Measurements from ENCODE around the gene TLK1. TPM values are rescaled to one million over a fixed set of nuclear protein-coding genes. Genes with fewer than 3 reads are reported as not detected.

The TLK1 gene
- total RNA-seq, 1 donor from 2014 or later, result 101 TPM

DNA sequence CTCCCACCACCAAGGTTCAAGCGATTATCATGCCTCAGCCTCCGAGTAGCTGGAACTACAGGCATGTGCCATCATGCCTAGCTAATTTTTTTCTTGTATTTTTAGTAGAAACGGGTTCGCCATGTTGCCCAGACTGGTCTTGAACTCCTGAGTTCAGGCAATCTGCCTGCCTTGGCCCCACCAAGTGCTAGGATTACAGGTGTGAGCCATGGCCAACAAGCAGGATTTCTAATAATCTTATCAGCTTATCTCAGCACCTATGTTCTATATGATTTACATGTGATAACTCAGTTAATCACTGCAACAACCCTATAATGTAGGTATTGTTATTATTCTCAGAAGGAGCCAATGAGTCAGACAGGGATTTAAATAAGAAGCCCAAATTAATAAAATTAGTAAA, 151.3 kb downstream of the TLK1 start:
- intact Hi-C loops (cut with micrococcal nuclease), result no loop called here

- intact Hi-C loops (cut with micrococcal nuclease), result no loop called here
Observed at GRCh38 chr2:171008550-171009205, 152.0 kb downstream of the TLK1 start.

- intact Hi-C loops (cut with micrococcal nuclease), result no loop called here
Observed at GRCh38 chr2:171004833-171005232, 155.9 kb downstream of the TLK1 start.

DNA sequence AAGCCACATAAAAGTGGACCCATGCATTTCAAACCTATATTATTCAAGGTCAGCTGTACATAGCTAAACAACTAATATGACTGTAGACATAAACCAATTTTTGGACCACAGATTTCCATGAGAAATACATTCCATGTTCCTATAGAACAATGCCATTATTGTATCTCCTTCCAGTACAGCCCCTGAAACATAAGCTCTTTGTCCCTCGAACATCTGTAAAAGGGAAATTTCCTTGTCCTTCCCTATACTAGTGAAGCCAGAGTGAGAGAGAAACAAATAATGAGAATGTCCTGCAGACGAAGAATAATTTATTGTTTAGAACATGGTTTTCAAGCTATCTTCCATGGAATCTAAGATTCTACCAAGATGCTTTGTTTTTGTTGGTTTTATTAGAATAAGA, 156.3 kb downstream of the TLK1 start:
- intact Hi-C loops (cut with micrococcal nuclease), result no loop called here

GRCh38 chr2:170999654-171000053, 161.0 kb downstream of the TLK1 start:
- intact Hi-C loops (cut with micrococcal nuclease), result no loop called here

GRCh38 chr2:170997893-170998597, 162.6 kb downstream of the TLK1 start:
- intact Hi-C loops (cut with micrococcal nuclease), result no loop called here

DNA sequence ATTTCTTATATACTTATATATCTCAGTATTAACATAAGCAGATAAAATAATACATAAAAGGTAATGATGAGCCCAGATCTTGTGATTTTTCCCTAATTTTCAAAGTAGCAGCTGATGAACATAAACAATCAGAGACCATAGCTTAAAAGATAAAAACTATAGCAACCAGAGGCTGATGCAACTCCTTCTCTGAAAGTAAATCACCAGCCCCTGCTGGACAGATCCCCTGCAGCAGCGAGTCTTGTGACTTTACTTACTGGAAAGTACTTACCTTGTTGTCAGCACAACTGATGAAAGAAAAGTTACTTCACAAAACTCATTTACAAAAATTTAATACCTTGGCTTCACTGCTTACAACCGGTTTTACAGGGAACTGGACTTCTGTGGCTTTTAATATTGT, 164.4 kb downstream of the TLK1 start:
- intact Hi-C loops (cut with micrococcal nuclease), result no loop called here

- intact Hi-C loops (cut with micrococcal nuclease), result no loop called here
Observed at GRCh38 chr2:170991398-170992182, 169.1 kb downstream of the TLK1 start.

DNA sequence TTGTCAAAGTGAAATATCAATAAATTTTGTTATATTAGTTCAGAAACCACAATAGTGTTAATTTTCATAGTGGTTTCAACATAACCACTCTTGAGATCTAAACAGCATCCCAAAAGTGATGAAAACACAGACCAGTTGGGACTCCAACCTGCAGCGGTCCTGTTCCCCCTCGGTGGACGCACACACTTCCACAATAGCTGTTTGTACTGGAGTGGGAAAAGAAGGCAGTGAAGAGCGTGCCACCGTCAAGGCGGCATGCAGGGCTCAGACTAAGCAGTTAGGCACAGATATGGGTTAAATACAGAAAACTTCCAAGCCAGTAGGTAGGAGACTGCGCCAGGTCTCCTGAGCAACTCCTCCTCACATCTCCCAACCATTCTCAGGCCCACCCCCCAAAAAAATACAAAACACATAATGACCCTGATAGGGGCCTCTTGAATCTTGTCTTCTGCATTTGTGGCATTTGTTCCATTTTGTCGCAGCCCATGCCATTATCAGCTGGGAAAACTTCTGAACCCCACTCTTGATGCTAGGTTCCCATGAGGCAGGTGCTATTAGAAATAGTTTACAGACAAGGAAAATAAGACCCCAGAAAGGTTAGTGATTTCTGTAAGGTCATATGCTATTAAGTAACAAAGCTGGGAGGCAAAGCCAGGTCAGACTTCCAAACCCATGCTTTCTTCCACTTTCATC, 174.0 kb downstream of the TLK1 start:
- intact Hi-C loops (cut with micrococcal nuclease), result no loop called here

GRCh38 chr2:170985407-170985806, 175.3 kb downstream of the TLK1 start:
- intact Hi-C loops (cut with micrococcal nuclease), result no loop called here

DNA sequence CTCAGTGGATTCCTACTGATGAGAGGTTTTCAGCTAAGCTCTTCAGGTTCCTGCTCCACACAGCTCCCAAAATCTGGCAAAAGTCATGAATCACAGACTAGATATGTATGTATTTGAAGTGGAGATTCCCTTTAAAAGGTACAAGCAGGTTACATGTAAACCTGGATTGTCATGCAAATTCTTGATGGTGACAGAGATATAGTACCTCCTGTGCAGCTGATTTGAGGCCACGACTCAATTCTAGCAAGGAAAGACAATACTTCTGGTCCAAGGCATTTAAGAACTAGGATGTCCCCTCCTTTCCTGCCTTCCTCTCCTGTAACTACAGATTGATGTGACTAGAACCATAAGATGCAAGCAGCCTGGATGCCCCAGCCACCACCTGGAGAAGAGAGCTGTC, 176.6 kb downstream of the TLK1 start:
- intact Hi-C loops (cut with micrococcal nuclease), result no loop called here

DNA sequence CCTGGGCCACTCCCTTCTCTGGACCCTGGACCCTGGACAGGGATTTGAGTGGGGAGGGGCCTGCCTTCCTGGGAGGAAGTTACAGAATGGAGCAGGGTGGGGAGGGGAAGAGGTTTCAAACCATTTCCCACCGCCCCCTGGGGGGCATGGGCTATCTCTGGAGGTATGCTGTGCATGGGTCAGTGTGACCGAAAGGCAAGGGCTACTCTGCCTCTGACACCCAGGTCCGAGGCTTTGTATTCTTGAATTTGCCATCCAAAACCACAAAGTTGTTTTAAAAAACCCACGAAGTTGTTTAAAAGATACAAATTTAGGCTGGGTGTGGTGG, 184.8 kb downstream of the TLK1 start:
- intact Hi-C loops (cut with micrococcal nuclease), result no loop called here

GRCh38 chr2:170975127-170975942, 185.4 kb downstream of the TLK1 start:
- intact Hi-C loops (cut with micrococcal nuclease), result no loop called here

- intact Hi-C loops (cut with micrococcal nuclease), result loop anchor here (5.0 kb wide), 2 partner anchors 273 to 598 kb away; no protein-coding TSS in a partner anchor
Observed at GRCh38 chr2:170974304-170974993, 186.2 kb downstream of the TLK1 start.

DNA sequence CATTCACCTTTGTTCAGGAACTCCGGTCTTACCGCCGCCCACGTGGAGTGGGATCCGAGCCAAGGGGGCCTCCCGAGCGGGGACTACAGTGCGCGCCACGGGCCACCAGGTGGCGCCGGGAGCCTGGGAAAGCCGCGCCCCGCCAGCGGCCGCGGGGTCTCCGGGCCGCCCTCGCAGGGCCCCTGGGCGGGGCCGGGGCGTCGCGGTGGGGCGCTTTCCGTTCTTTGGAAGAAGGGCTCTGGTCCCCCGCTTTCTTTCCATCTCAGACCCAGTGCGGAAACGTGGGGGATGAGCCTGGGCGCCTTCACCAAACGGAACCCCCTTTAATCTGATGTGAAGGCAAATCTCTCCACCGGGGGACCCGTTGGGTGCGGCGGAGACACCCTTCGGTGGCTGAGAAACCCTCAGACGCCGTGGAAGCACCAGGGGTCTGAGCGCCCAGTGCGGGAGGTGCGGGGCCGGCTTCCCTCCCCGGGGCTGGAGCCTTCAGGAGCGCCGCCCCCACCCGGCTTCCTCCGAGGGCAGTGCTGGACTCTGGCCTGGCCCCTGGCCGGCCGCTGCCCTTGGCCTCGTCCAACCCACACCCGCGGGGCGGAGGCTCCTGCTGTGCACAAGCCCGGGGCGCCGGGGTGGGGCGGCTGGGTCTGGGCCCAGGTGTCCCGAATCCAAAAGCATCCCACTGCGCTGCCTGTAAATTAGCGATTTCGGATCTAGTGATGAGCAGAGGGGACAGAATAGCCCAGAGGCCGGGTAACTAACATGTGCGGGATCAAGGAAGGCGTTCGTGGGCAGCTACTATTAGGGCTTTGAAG, 187.0 kb downstream of the TLK1 start:
- intact Hi-C loops (cut with micrococcal nuclease), result loop anchor here (1.0 to 5.0 kb wide), 7 partner anchors 44 to 599 kb away; partner anchors contain the start of genes DCAF17 and GORASP2

- intact Hi-C loops (cut with micrococcal nuclease), result loop anchor here (1.0 to 5.0 kb wide), 7 partner anchors 44 to 599 kb away; partner anchors contain the start of genes DCAF17 and GORASP2
Observed at GRCh38 chr2:170973225-170973491, 187.5 kb downstream of the TLK1 start.

GRCh38 chr2:170972296-170973224, 188.1 kb downstream of the TLK1 start:
- intact Hi-C loops (cut with micrococcal nuclease), result loop anchor here (1.0 to 5.0 kb wide), 7 partner anchors 43 to 600 kb away; partner anchors contain the start of genes DCAF17 and GORASP2

DNA sequence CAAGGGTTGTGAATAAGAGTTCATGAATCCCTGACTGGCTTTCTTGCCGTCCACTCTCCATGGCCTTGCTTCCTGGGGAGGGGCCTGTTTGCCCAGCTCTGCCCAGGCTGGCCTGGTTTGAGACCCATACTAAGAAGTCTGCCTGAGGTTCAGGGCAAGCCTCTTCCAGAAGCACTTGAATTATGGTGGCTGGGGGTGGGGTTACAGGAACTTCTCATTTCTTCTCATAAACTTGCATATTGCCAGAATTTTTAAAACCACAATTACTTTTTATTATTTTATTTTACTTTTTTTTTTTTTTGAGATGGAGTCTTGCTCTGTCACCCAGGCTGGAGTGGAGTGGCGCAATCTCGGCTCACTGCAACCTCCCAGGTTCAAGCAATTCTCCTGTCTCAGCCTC, 189.6 kb downstream of the TLK1 start:
- intact Hi-C loops (cut with micrococcal nuclease), result loop anchor here (5.0 kb wide), 2 partner anchors 276 to 601 kb away; no protein-coding TSS in a partner anchor
